Stomach smooth muscle (tissue), 2 donors: Measurements from ENCODE around the gene RNF130.
A peak's percentile ranks its signal among the peaks of the same experiment; 100 is the strongest.

Experiments
- H3K27ac ChIP-seq: one replicate; pipeline ENCODE4 v1.7.0; 2013; ENCODE audit warnings: mild to moderate bottlenecking, low read length, inconsistent platforms
- H3K27me3 ChIP-seq, 2 donors: one replicate each; pipeline ENCODE4 v1.7.0; 2013; ENCODE audit warnings: low read length in 2 of 2; ENCODE audit not compliant: insufficient read depth in 2 of 2, control insufficient read depth in 1 of 2
- H3K36me3 ChIP-seq, 2 donors: one replicate each; pipeline ENCODE4 v1.7.0; 2013; ENCODE audit warnings: low read length in 2 of 2; ENCODE audit not compliant: control insufficient read depth in 2 of 2, insufficient read depth in 2 of 2
- H3K4me1 ChIP-seq: one replicate; pipeline ENCODE4 v1.7.0; 2013; ENCODE audit warnings: low read length; ENCODE audit not compliant: control insufficient read depth, insufficient read depth
- H3K4me3 ChIP-seq, 2 donors: one replicate each; pipeline ENCODE4 v1.7.0; 2013; ENCODE audit warnings: low read length in 2 of 2
- H3K9ac ChIP-seq, 2 donors: one replicate each; pipeline ENCODE4 v1.7.0; 2013; ENCODE audit warnings: low read length in 2 of 2, mild to moderate bottlenecking in 1 of 2
- H3K9me3 ChIP-seq, 2 donors: one replicate each; pipeline ENCODE4 v1.7.0; 2013; ENCODE audit warnings: low read length in 2 of 2; ENCODE audit not compliant: control insufficient read depth in 2 of 2
- donor health status: healthy.
- donor health status: Pancreatic carcinoma.

Gene RNF130

DNA sequence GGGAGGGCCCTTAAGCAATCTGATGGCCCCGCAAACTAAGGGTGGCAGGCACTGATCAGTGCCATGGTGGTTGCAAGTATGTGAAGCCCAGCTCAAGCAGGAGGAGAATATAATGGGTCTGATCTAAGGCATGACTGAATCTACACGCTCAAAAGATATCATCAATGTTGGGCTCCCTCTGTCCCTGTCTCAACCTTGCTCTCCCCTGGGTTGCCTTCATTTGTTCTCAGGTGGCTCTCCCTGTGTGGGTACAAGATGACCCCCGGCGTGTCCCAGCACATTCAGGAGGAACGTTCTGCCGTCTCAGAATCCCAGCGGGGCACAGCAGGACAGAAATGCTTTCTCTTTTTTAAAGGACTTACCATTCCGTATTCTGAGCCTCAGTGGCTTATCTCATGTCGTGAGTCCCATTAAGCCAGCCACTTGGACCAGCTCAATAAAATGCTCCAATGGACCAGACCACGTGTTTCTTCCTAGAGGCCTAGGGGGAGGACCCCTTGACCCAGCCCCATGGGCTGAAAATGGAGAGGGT is 12.0 kb upstream of the RNF130 start:
- Histone ChIP-seq H3K9ac (no peak overlapping the region), H3K36me3 (no peaks in the 10 kb centered on the region), H3K4me1 (no peaks in the 10 kb centered on the region), H3K9me3 (no peaks in the 10 kb centered on the region), H3K27ac (no peak overlapping the region), H3K27me3 (peaks cover 0 to 5% of the 10 kb centered on the region in 2 donors), H3K4me3 (no peak overlapping the region)

DNA sequence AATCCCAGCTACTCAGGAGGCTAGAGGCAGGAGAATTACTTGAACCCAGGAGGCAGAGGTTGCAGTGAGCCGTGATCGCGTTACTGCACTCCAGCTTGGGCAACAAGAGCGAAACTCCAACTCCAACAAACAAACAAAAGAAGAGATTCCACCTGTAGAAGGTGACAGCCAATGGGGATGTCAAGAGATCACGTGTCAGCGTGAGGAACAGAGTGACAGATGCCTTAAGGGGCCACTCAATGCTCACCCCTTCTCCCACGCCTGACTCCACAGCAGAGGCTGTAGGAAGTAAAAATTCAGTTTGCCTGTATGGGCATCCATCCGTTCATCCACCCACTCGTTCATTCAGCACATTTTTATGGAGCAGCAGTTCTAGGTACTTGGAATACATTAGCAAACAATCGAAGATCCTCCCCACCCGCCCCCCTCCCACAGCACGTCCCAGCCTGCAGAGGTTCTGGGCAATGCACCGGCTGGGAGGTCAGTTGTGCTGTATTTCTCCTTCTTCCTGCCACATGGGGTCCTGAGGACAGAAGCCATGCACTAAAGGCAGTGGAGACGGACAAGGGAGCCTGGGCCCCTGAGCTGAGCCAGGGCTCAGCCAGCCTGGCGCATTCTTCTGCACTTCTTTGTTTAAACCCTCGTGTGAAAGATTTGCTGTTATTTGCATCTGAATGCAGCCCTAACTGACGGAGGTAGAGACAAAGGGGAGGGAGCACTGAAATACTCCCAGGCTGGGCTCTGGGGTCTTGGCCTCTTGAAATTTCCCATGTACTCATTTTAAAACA is 11.3 kb upstream of the RNF130 start:
- Histone ChIP-seq H3K4me3 (no peak overlapping the region), H3K4me1 (no peaks in the 10 kb centered on the region), H3K9ac (no peak overlapping the region), H3K9me3 (no peaks in the 10 kb centered on the region), H3K36me3 (no peaks in the 10 kb centered on the region), H3K27me3 (peaks cover 0 to 5% of the 10 kb centered on the region in 2 donors), H3K27ac (no peak overlapping the region)

DNA sequence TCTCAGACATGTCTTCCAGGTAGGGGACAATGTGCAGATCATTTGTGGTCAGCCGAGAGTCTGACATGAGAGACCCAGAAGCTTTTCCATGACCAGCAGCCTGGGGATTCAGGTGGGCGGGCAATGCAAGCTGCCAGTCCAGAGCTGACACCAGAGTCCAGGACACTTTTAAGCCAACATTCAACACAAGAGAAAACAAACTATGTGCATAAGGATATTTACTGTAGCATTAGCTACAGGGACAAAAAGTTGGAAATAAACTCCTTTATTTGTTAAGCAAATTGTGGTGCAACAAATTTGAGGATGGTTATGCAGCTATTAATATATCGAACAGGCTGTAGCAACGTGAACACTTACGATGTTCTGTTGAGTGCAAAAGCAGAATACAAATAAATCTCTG is 9.9 kb upstream of the RNF130 start:
- H3K36me3 ChIP-seq = no peaks in the 10 kb centered on the region
- no peak overlapping the region for H3K27ac ChIP-seq
- H3K4me3 ChIP-seq = no peak overlapping the region
- no peak overlapping the region for H3K9ac ChIP-seq
- no peaks in the 10 kb centered on the region for H3K4me1 ChIP-seq
- H3K9me3 ChIP-seq = no peaks in the 10 kb centered on the region
- peaks cover 0 to 5% of the 10 kb centered on the region in 2 donors for H3K27me3 ChIP-seq

DNA sequence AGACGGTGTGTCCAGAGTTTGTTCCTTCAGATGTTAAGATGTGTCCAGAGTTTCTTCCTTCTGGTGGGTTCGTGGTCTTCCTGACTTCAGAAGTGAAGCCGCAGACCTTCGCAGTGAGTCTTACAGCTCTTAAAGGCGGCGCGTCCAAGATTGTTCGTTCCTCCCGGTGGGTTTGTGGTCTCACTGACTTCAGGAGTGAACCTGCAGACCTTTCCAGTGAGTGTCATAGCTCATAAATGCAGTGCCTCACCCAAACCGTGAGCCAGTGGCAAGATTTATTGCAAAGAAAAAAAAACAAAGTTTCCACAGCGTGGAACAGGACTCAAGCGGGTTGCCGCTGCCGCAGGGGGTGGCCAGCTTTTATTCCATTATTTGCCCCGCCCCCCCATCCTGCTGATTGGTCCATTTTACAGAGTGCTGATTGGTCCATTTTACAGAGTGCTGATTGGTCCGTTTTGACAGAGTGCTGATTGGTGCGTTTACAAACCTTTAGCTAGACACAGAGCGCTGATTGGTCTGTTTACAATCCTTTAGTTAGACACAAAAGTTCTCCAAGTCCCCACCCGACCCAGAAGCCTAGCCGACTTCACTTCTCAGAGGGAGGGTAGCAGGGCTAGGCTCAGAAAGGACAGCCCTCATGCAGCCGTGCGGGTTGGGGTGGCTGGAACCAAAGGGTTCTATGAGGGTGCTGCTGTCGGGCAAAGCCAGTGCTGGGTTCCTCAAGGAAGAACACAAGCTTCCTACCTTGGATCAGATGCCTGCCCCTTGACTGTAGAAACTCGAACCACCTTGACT is 9.1 kb upstream of the RNF130 start:
- Histone ChIP-seq H3K4me1 (no peaks in the 10 kb centered on the region), H3K27me3 (peaks cover 0 to 5% of the 10 kb centered on the region in 2 donors), H3K4me3 (no peak overlapping the region), H3K27ac (no peak overlapping the region), H3K9ac (no peak overlapping the region), H3K9me3 (no peaks in the 10 kb centered on the region), H3K36me3 (no peaks in the 10 kb centered on the region)

DNA sequence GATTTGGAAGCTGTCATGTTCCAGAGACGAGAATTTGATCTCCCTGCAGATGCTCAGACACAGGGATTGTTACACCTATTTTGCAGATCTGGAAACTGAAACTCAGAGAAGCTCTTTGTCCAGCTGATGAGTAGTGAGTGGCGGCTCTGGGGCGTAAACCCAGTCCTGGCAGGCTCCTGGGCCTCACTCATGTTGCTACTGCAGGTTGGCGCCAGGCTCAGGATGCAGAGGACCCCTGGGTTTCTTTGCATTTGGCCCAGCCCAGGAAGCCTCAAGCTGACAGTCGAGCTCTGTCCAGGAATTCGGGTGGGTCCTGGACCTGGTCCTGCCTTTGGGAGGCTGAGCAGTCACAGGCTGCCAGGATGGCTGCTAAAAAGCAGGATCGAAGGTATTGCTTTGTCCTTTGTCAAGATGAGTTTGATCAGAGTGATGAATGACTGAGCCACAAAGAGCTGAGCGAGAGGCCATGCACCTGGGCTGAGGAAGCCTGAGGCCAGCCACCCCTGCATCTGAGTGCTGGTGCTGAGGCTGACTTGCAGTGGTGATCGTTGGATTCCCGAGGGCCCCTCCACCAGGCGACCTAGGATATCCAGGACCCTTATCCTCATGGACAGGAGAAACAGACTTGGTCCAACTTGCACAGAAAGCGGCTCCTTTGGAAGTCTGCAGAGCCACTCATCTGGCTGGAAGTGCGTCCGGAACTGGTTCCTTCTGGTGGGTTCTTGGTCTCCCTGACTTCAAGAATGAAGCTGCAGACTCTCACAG is 8.3 kb upstream of the RNF130 start:
- H3K27me3 ChIP-seq = peaks cover 0 to 5% of the 10 kb centered on the region in 2 donors
- no peak overlapping the region for H3K9ac ChIP-seq
- no peak overlapping the region for H3K27ac ChIP-seq
- no peaks in the 10 kb centered on the region for H3K9me3 ChIP-seq
- H3K4me3 ChIP-seq = no peak overlapping the region
- no peaks in the 10 kb centered on the region for H3K36me3 ChIP-seq
- H3K4me1 ChIP-seq = no peaks in the 10 kb centered on the region

DNA sequence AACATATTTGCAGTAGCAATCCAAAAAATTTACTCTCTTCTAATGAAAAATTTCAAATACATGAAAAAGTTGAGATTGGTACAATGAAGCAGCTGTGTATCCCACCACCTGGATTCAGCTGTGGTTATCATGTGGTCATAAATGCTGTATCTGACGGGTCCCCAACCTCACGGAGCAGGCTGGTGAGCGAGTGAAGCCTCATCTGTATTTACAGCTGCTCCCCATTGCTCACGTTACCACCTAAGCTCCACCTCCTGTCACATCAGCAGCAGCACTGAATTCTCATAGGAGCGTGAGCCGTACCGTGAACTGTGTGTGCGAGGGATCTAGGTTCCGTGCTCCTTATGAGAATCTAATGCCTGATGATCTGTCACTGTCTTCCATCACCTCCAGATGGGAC is 6.8 kb upstream of the RNF130 start:
- Histone ChIP-seq H3K9ac (no peak overlapping the region), H3K36me3 (no peaks in the 10 kb centered on the region), H3K27me3 (peaks cover 0 to 5% of the 10 kb centered on the region in 2 donors), H3K4me1 (no peaks in the 10 kb centered on the region), H3K4me3 (no peak overlapping the region), H3K27ac (no peak overlapping the region), H3K9me3 (no peaks in the 10 kb centered on the region)

DNA sequence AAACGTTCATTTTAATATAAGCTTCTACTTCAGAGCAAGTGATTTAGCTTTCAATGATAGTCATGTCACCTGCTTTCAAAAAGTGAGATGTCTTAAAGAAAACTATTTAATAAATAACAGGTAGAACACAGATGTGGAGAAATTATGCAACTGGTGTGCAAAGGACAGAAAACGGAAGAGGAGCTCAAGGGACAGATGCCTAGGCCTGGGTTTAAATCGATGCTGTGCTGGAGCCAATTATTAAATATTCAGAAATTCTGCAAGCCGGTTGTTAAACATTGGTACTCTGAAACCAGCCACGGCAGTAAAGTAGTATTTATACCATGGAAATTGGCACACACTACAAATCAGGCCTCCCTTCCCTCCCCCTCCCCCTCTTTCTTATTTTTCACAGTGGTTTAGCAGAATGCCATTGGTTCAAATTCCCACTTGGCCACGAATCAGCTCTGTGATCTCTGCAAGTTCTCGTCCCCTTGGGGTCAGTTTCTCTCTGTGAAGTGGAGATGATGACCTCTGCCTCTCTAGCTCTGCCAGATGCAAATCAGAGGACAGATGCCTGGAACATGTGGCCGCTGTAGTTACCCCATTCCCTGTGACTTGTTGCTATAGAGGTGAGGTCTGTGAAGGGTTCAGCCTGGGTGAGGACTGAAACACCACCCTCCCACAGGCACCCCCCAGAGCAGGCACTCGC is 6.2 kb upstream of the RNF130 start:
- no peaks in the 10 kb centered on the region for H3K9me3 ChIP-seq

DNA sequence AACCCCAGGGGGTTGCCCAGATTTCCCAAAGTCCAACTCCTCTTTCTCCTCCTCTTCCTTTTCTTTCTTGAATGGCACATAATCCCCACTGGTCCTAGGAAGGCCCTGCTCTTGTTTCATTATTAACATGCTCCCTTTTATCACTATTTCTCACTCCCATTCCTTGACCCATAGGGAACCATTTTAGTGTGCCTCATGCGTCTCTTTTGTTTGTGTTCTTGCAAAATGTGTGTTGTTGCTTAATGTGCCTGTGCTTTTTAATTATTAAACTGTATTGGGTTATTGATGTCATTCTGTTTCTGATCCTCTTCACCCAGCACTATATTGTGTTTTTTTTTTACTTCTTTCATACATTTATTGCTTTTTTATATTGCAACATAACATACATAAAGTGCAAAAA is 4.1 kb upstream of the RNF130 start:
- Histone ChIP-seq H3K4me3 (no peak overlapping the region), H3K27ac (no peak overlapping the region), H3K27me3 (peaks cover 0 to 3% of the 10 kb centered on the region in 2 donors), H3K9ac (no peak overlapping the region), H3K36me3 (no peaks in the 10 kb centered on the region), H3K9me3 (no peaks in the 10 kb centered on the region), H3K4me1 (peaks cover 2% of the 10 kb centered on the region)

More for the DNA sequence above, 6.2 kb upstream of the RNF130 start:
- H3K4me1 ChIP-seq = no peaks in the 10 kb centered on the region
- no peak overlapping the region for H3K27ac ChIP-seq
- H3K9ac ChIP-seq = no peak overlapping the region
- no peak overlapping the region for H3K4me3 ChIP-seq
- peaks cover 0 to 4% of the 10 kb centered on the region in 2 donors for H3K27me3 ChIP-seq
- no peaks in the 10 kb centered on the region for H3K36me3 ChIP-seq

DNA sequence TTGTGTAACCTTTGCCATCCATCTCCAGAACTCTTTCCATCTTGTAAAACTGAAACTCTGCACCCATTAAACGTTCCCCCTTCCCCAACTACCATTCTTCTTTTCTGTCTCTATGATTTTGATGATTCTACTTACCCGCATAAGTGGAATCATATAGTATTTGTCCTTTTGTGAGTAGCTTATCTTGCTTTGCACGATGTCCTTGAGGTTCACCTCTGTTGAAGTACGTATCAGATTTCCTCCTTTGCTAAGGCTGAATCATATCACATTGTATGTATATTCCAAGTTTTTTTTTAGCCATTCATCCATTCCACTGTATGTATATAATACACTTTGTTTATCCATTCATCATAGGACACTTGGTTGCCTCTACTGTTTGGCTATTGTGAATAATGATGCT is 2.9 kb upstream of the RNF130 start:
- no peaks in the 10 kb centered on the region for H3K9me3 ChIP-seq
- H3K4me3 ChIP-seq = no peak overlapping the region
- H3K9ac ChIP-seq = no peak overlapping the region
- peaks cover 10% of the 10 kb centered on the region for H3K4me1 ChIP-seq
- no peaks in the 10 kb centered on the region for H3K36me3 ChIP-seq
- no peak overlapping the region for H3K27ac ChIP-seq
- peaks cover 0 to 2% of the 10 kb centered on the region in 2 donors for H3K27me3 ChIP-seq

DNA sequence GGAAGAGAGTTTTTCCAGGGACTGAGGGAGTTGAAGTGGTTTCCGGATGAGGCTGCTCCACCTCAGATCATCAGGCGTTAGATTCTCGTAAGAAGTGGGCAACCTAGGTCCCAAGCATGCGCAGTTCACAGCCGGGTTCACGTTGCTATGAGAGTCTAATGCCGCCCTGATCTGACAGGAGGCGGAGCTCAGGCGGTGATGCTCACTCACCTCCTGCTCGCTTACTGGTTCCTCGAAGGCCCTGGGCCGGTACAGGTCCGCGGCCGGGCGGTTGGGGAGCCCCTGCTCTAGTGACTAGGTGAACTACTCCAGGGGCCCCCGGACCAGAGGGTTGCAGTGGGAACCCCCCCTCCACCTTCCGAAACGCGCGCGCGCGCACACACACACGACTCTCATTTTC is 997 bp upstream of the RNF130 start:
- H3K27me3 ChIP-seq = no peaks in the 10 kb centered on the region
- H3K27ac ChIP-seq = peak overlapping the region; percentile 74
- H3K4me3 ChIP-seq = peak overlapping the region; percentile 13 to 94
- H3K9ac ChIP-seq = peak overlapping the region; percentile 5 to 69
- no peaks in the 10 kb centered on the region for H3K36me3 ChIP-seq
- no peaks in the 10 kb centered on the region for H3K9me3 ChIP-seq
- H3K4me1 ChIP-seq = peaks cover 10% of the 10 kb centered on the region
